DOHH2 (cell line): ENCODE results near the gene ANP32A.

ENCODE experiments used
- EZH2phosphoT487 ChIP-seq: fragments of 200-600 bp; sonication (generic); IDR thresholded peaks from 2 replicates; pipeline ENCODE4 v1.6.1; 2017; ENCODE audit warnings: borderline replicate concordance, mild to moderate bottlenecking, antibody characterized with exemption, low read length, moderate library complexity, mixed read lengths
- TF ChIP-seq, protein P1 (sequence below): fragments of 200-600 bp; sonication (generic); IDR thresholded peaks from one replicate; pipeline ENCODE4 v1.5.1; 2014; ENCODE audit warnings: antibody characterized with exemption, mild to moderate bottlenecking, low read depth, low read length; ENCODE audit not compliant: poor library complexity, severe bottlenecking

- TF ChIP-seq, protein P1, sequence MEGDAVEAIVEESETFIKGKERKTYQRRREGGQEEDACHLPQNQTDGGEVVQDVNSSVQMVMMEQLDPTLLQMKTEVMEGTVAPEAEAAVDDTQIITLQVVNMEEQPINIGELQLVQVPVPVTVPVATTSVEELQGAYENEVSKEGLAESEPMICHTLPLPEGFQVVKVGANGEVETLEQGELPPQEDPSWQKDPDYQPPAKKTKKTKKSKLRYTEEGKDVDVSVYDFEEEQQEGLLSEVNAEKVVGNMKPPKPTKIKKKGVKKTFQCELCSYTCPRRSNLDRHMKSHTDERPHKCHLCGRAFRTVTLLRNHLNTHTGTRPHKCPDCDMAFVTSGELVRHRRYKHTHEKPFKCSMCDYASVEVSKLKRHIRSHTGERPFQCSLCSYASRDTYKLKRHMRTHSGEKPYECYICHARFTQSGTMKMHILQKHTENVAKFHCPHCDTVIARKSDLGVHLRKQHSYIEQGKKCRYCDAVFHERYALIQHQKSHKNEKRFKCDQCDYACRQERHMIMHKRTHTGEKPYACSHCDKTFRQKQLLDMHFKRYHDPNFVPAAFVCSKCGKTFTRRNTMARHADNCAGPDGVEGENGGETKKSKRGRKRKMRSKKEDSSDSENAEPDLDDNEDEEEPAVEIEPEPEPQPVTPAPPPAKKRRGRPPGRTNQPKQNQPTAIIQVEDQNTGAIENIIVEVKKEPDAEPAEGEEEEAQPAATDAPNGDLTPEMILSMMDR: peak; percentile 57
- TF ChIP-seq EZH2phosphoT487: no peak
These were observed 90.2 kb downstream of the ANP32A start for GRCh38 chr15:68730471-68730919.
